HG03045 (cell line): ENCODE measurements around the gene SULF2.
"Not testable (repeated sequence)": the region's sequence is repeated elsewhere in the genome, so short reads cannot be mapped to it uniquely, and the experiment has no call there.

Source experiments
- ATAC-seq: cut with Tn5 transposase; IDR thresholded peaks from one replicate; pipeline ENCODE4 v1.9.1; 2021; ENCODE audit warnings: mild to moderate bottlenecking, moderate library complexity; ENCODE audit not compliant: unreplicated experiment

The SULF2 gene

DNA sequence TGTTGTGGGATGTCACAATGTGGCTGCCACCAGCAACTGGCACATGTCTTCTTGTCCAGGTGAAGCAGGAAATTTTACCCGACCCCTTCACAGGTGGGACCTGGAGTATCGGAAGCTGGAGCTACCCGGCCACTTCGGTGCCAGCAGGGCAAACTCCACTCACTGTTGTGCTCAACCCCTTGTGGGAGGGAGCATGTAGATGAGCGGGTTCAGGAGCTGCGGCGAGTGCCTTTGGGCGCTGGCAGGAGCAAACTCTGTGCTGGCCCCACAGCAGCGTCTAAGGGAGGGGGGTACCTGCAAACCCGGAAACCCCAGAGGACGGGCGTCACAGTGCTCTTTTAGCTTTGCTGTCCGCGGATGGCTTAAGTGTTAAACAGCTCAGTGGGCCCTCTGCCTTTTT is 20.7 kb upstream of the SULF2 start:
- ATAC-seq, result no peak

DNA sequence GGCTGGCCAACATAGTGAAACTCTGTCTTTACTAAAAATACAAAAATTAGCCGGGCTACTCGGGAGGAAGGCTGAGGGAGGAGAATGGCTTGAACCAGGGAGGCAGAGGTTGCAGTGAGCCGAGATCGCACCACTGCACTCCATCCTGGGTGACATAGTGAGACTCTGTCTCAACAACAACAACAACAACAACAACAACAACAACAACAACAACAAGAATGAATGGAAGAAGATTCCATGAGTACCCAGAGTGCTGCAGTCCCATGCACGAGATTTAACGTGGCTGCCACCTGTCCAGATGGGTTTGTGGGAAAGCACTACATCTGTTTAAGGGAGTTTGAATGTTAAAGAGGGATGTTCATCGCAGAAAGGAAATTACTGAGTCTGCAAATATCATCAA is 19.7 kb upstream of the SULF2 start:
- not testable (repeated sequence) for ATAC-seq

GRCh38 chr20:47804224-47804825 is 19.0 kb upstream of the SULF2 start:
- ATAC-seq, result not testable (repeated sequence)

GRCh38 chr20:47802975-47803374 is 17.7 kb upstream of the SULF2 start:
- ATAC-seq, result no peak

- ATAC-seq, result no peak
Measured at GRCh38 chr20:47802226-47802920, 17.1 kb upstream of the SULF2 start.

DNA sequence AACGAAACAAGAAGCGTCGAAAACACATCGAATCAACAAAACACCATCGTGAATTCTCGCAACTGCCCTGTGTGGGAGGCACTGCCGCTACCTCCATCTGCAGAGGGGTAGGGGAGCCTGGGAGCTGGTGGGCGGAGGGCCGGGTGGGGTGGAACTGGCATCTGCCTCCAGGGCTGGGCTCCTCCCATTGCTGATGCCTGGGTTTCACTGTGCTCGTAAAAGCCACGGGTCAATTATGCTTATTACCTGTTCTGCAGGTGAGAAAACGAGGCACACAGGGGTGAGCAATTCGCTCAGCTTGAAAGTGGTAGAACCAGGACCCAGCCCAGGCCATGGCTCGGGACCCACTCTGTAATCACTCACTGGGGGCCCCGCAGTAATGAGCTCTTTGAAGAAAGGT is 16.5 kb upstream of the SULF2 start:
- ATAC-seq, result no peak

DNA sequence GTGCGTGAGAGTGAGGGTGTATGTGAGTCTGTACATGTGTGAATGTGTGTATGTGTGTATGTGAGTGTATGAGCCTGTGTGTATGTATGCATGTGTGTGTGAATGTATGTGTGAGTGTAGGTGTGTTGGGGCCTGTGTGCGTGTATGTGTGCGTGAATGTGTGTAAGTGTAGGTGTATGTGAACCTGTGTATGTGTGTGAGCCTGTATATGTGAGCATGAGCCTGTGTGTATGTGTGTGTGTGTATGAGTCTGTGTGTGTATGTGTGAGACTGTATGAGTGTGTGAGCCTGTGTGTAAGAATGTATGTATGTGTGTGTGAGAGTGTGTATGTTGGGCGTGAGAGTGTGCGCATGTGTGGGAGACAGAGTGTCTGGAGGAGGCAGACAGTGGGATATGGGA is 15.8 kb upstream of the SULF2 start:
- no peak for ATAC-seq

DNA sequence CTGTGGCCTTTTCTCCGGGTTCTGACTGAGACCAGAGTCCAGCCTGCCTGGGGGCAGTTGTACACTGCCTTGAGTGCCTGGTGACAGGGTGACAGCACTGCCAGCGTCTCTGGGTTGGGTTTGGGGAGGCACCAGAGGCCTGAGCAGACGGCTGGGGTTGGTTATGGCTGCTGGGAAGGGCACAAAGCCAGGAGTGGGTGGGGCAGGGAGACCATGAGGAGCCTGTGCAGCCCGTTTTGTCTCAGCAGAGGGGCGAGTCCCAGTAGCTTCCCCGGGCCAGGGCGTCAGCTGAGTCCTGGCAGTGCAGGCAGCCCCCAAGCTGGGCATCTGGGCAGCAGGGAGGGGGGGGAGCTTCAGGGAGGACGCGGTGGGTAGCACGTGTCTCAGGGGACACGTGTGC is 15.3 kb upstream of the SULF2 start:
- no peak for ATAC-seq

DNA sequence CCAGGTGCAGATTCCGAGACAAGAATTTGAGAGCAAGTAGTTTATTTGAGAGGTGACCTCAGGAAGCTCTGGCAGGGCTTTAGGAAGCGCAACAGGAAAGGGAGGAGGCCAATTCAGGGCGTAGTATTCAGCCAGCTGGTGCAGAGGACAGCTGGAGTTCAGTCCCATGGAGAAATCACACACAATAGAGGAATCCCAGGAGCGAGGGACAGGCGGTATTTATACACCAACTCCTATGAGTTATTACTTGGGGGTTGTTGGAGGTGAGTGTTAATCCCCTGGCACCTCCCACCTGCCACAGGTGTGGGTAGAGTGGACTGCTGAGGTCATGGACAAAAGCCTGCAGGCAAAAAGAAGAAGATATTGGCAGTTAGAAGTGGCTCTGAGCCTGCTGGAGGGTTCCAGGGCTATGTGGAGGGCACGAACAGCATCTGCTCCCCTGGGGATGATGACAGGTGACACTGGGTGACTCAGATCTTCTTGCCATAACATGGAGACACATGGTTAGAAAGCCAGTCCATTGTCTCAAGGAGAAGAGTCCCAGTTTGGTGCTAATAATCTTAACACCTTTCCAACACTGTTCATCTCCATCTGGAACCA is 13.9 kb upstream of the SULF2 start:
- no peak for ATAC-seq

DNA sequence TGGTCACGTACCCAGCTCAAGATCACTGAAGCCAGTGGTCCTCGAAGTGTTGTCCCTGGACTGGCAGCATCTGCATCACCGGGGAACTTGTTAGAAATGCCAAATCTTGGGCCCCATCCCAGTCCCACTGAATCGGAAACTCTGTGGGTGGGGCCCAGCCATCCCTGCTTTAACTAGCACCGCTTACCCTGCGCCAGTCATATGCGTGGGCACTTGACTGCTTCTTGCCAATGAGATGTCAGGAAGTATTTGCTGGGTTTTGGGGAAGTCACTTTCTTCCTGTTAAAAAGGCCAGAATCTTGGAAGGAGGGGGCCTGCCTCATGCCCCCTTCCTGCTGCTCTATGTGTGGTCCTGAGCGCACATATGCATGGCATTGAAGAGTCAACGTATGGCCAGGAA is 11.7 kb upstream of the SULF2 start:
- ATAC-seq, result no peak

GRCh38 chr20:47795214-47795907 is 10.1 kb upstream of the SULF2 start:
- ATAC-seq, result no peak

DNA sequence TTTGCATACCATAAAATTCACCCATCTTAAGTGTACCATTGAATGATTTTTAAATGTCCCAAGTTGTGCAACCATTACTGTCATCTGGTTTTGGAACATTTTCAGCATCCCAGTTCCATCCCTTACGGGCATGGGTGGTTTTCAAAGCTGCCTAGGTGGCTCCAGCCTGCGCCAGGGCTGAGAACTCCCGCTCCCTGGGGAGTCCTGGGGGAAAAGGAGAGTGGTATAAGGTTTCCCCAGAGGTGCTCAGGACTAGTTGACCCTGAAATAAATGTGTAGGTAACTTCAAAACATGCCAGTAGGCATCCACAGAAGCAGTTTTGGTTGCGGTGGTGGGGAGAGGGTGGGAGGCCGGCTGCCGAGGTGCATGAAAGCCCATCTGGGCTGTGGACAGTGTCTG is 9.0 kb upstream of the SULF2 start:
- ATAC-seq, result not testable (repeated sequence)

DNA sequence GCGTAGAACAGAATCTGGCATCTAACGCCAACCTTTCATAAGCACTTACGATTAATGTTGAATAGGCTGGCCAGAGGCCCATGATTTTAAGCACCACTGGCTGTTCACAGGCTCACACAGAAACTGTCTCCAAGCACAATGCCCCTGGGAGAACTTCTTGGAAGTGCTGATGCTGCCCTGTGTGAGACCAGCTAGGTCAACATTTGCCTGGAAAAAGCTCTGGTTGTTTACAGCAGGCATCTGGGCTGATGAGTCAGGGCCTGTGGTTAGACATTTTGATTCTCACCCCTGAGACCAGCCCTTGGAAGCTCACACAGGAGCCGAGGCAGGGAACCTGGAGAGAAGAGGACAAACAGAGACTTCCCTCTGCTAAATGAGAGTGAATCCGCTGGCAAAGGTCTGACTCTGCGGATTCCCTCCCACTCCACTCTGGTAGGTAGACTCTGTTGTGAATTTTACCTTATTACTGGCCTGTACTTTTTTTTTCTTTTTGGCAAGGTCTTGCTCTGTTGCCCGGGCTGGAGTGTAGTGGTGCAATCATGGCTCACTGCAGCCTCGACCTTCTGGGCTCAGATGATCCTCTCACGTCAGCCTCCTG is 6.8 kb upstream of the SULF2 start:
- no peak for ATAC-seq

DNA sequence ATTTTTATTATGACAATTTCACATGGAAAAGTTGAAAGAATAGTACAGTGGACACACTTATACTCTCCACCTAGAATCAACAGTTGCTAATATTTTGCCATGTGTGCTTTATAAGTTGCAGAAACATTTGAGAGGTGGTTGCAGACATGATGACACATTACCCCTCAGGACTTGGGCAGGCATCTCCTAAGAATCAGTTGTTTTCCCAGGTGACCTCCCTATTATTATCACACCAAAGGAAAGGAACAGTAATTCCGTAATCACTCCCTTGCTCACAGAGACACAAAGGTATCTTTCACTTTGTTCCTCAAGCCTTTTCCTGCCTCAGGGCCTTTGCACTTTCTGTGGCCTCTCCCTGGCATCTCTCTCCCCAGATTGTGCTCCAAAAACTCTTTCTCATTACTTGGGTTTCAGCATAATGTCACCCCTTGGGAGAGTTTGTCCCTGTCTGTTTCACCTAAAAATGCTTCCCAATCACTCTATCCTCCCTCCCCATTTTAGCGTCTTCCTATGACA is 5.9 kb upstream of the SULF2 start:
- no peak for ATAC-seq

DNA sequence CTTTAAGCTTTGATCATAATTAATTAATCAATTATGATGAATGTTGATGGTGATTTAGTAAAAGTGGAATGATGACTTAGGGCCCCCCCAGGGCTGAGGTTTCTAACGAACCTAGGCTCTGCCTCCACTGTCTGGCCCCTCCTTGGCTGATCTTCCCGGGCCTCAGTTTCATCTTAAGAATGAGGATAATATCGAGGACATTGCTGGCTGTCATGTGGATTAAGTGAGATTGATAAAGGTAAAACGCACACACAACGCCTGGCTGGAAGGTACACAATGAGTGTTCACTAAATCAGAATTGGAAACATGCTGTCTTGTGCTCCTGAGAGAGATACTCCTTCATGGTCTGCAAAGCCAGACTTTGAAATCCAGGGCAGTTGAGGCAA is 5.3 kb upstream of the SULF2 start:
- no peak for ATAC-seq

DNA sequence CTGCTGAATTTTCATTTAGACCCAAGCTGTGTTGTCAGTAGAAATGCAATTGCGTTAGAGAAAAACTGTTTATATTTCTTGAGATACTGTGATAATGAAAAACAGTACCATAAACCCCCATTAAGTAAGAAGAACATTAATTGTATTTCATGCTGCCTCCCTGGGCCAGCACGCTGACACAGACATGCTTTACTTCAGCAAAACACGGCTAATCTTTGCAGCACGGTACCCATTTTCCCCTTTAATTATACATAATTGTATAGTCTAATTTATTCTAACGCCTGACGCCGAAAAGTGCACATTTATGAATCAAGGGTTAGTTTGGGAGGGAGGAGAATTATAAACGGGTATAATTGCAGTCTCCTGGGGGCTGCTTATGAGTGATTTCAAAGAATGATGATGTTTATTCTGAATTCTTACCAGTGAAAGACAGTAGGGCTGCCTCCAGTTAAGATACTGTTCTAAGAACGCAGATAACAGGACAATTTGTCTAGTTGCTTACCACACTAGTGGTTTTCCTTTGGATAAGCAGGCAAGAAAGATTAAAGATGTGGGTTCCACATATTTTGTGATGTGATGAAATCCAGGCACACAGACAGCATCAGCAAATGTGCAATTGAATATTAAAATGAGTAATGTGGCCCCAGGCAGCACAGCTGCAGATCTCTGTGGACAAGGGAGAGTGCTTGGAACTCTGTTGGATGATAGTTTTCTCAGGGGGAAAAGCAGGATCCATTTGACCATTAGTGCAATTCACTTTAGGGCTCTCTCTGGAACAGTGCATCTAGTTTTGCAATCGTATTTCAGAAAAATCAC is 4.7 kb upstream of the SULF2 start:
- no peak for ATAC-seq

DNA sequence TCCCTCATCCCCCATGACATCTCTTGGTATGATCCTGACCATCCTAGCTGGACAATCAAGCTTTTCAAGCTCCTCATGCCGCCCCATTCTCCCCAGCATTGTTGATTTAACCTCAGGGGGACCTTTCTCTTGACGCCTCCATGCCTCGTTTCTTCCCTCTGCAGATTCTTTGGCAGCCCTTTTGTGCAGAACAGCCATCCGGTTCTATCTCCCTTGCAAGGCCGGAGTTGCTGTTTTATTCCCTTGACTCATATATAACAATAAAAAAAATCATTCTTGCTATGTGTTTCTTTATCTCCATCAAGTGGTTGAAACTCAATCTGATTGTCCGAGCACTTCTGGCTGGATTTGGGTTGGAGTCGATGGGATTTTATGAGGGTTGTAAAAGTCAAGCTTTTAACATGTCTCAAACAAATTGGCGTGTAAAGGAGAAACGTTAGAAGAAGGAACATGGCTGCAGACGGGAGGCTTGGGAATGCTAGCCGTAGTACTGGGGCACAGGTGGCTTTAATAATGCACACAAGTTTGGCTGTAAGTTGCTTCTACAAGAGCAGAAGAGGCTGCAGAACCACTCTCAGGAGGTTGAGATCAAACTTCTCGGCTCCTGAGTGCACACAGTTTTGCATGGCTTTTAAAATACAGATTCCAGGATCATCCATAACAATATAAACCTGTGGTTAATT is 3.9 kb upstream of the SULF2 start:
- no peak for ATAC-seq

DNA sequence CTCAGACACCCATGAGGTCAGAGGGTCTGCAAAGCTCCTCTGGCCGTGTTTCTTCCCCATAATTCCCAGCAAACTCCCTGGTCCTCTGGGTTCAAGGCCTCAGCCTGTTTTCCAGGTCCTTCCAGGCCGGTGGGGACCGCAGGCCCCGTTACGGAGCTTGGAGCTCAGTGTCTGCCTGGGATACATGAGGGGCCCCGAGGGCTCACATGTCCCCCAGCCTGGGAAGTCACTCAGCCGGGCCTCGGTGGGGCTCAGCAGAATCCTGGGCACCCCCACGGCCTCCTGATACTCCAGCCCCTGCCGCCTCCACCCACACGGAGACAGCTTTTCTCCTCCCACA is 3.4 kb upstream of the SULF2 start:
- ATAC-seq, result no peak

GRCh38 chr20:47786765-47787107 is 1.5 kb upstream of the SULF2 start:
- ATAC-seq, result no peak
